Measurements from ENCODE around the gene ATF4.

The ATF4 gene

DNA sequence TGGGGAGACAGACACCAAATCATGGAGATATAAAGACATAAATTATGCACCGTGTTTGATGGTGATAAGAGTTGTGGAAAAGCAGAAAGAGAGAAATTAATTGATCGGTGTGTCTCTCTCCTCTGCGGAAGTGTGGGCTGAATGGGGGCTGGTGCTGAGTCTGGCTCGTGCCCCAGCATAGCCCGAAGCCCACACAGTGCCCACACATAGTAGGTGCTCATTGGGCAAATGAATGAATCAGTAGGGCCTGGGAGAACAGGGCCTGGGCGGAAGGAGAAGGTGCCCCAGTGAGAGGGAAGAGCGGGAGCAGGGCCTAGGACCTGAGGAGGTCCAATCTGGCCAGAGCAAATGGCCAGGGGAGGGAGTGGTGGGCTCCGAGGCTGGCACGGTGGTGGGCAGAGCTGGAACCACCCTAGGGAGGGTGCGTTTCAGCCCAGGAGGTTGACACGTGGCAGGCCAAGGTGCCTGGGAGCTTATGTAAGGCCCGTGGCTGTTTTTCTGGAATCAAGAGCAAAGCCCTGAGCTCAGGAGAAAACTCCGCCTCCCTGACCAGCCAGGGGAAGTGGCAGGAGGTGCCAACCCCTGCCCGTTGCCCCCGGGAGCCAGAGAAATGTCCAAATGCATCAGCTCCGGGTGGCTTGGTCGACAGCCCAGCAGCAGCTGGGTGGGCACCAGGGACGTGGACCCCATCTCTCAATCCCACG is 48.1 kb downstream of the ATF4 start:
- H3K9me2 ChIP-seq (replicated peaks; ENCODE audit: control insufficient read depth, low read length) = no peaks in the 10 kb centered on the region
- H3K4me3 ChIP-seq (ENCODE audit: low read length) = no peak overlapping the region
- H3K27ac ChIP-seq (ENCODE audit: low read depth, low read length) = no peak overlapping the region
- no peaks in the 10 kb centered on the region; the same call in 1 of the 2 replicates for H3K9me3 ChIP-seq (ENCODE audit: control insufficient read depth, insufficient read depth, low read length)
- H3K4me2 ChIP-seq (ENCODE audit: low read length) = no peak overlapping the region
- H3K4me1 ChIP-seq (ENCODE audit: control insufficient read depth, low read length) = peaks cover 10% of the 10 kb centered on the region
- no peaks in the 10 kb centered on the region for H3K27me3 ChIP-seq (ENCODE audit: control insufficient read depth, low read length)
- H3K36me3 ChIP-seq (ENCODE audit: control insufficient read depth, low read length) = no peaks in the 10 kb centered on the region
- TF ChIP-seq, protein P1, sequence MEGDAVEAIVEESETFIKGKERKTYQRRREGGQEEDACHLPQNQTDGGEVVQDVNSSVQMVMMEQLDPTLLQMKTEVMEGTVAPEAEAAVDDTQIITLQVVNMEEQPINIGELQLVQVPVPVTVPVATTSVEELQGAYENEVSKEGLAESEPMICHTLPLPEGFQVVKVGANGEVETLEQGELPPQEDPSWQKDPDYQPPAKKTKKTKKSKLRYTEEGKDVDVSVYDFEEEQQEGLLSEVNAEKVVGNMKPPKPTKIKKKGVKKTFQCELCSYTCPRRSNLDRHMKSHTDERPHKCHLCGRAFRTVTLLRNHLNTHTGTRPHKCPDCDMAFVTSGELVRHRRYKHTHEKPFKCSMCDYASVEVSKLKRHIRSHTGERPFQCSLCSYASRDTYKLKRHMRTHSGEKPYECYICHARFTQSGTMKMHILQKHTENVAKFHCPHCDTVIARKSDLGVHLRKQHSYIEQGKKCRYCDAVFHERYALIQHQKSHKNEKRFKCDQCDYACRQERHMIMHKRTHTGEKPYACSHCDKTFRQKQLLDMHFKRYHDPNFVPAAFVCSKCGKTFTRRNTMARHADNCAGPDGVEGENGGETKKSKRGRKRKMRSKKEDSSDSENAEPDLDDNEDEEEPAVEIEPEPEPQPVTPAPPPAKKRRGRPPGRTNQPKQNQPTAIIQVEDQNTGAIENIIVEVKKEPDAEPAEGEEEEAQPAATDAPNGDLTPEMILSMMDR (IDR thresholded peaks at IDR 0.05; ENCODE audit: low read depth, low read length, poor library complexity, severe bottlenecking) = no peak
- TF ChIP-seq EZH2phosphoT487 (IDR thresholded peaks at IDR 0.05; ENCODE audit: borderline replicate concordance, low read length) = no peak
- H3F3A ChIP-seq (ENCODE audit: control insufficient read depth, insufficient read depth) = no peaks in the 10 kb centered on the region
- no peaks in the 10 kb centered on the region for H3K79me2 ChIP-seq (ENCODE audit: control insufficient read depth, low read length)
- no peaks in the 10 kb centered on the region for H4K20me1 ChIP-seq (ENCODE audit: control insufficient read depth, insufficient read depth, low read depth, low read length)

DNA sequence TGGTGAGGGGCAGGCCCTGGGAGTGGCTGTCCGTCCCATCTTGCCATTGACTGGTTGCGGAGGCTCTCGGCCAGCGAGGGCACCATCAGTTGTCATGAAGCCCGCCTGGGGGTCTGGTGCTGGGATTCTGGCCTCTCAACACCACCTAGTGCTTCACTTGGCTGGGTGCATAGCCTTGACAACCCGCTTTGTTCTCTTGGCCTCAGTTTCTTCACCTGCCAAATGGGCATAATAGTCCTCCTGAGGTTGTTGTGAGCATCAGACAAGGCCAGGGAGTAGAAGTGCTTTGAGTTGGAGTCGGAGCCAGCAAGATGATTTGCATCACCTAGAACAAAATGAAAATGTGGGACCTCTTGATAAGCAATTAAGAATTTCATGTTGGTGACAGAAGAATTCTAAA is 48.7 kb downstream of the ATF4 start:
- Histone ChIP-seq H3K9me3 (ENCODE audit: control insufficient read depth, insufficient read depth, low read length) (no peaks in the 10 kb centered on the region; the same call in 1 of the 2 replicates), H3K79me2 (ENCODE audit: control insufficient read depth, low read length) (no peaks in the 10 kb centered on the region), H3K9me2 (replicated peaks; ENCODE audit: control insufficient read depth, low read length) (no peaks in the 10 kb centered on the region), H3K4me2 (ENCODE audit: low read length) (no peak overlapping the region), H3K36me3 (ENCODE audit: control insufficient read depth, low read length) (no peaks in the 10 kb centered on the region), H3K27me3 (ENCODE audit: control insufficient read depth, low read length) (no peaks in the 10 kb centered on the region), H3K27ac (ENCODE audit: low read depth, low read length) (no peak overlapping the region), H4K20me1 (ENCODE audit: control insufficient read depth, insufficient read depth, low read depth, low read length) (no peaks in the 10 kb centered on the region), H3F3A (ENCODE audit: control insufficient read depth, insufficient read depth) (no peaks in the 10 kb centered on the region), H3K4me3 (ENCODE audit: low read length) (no peak overlapping the region), H3K4me1 (ENCODE audit: control insufficient read depth, low read length) (peaks cover 10% of the 10 kb centered on the region)
- TF ChIP-seq, protein P1 (IDR thresholded peaks at IDR 0.05; ENCODE audit: low read depth, low read length, poor library complexity, severe bottlenecking) = no peak
- no peak for TF ChIP-seq EZH2phosphoT487 (IDR thresholded peaks at IDR 0.05; ENCODE audit: borderline replicate concordance, low read length)

DNA sequence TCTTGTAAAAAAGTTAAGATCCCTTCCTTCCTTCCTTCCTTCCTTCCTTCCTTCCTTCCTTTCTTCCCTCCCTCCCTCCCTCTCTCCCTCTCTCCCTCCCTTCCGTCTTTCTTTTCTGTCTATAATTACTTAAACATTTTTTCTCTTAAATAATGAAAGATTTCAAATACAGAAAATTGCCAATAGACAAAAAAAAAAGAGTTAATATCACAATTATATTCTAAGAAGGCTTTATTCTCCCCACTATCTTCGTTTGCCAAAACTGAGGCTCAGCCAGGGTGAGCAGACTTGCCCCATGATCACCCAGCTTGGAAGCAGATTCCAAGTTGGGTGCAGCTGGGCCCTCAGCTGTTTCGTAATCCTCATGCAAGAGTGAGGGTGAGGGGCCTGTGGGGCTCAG is 49.9 kb downstream of the ATF4 start:
- H3K4me3 ChIP-seq (ENCODE audit: low read length) = no peak overlapping the region
- H3F3A ChIP-seq (ENCODE audit: control insufficient read depth, insufficient read depth) = no peaks in the 10 kb centered on the region
- H3K79me2 ChIP-seq (ENCODE audit: control insufficient read depth, low read length) = no peaks in the 10 kb centered on the region
- H3K4me2 ChIP-seq (ENCODE audit: low read length) = no peak overlapping the region
- H3K27me3 ChIP-seq (ENCODE audit: control insufficient read depth, low read length) = peaks cover 3% of the 10 kb centered on the region; the same call in 1 of the 2 replicates
- no peak overlapping the region for H3K27ac ChIP-seq (ENCODE audit: low read depth, low read length)
- H4K20me1 ChIP-seq (ENCODE audit: control insufficient read depth, insufficient read depth, low read depth, low read length) = no peaks in the 10 kb centered on the region
- no peak for TF ChIP-seq EZH2phosphoT487 (IDR thresholded peaks at IDR 0.05; ENCODE audit: borderline replicate concordance, low read length)
- no peaks in the 10 kb centered on the region for H3K9me3 ChIP-seq (ENCODE audit: control insufficient read depth, insufficient read depth, low read length)
- H3K36me3 ChIP-seq (ENCODE audit: control insufficient read depth, low read length) = no peaks in the 10 kb centered on the region
- no peaks in the 10 kb centered on the region for H3K9me2 ChIP-seq (replicated peaks; ENCODE audit: control insufficient read depth, low read length)
- H3K4me1 ChIP-seq (ENCODE audit: control insufficient read depth, low read length) = peaks cover 10% of the 10 kb centered on the region

DNA sequence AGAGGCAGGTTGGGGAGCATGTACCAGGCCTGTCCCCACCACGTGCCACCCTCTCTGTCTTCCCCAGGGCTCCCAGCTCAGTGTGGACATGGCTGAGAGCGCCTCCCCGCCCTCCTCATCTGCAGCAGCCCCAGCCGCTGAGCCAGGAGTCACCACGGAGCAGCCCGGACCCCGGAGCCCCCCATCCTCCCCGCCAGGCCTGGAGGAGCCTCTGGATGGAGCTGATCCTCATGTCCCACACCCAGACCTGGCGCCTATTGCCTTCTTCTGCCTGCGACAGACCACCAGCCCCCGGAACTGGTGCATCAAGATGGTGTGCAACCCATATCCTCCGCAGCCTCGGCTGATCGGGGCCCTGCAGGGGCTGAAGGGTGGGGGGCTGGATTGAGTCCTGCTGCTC is 50.3 kb downstream of the ATF4 start, which contains the start of gene CACNA1I:
Gene CACNA1I (plus strand): TSS at position 89 of the 400 bp plus-strand sequence. CDS start 0 bp downstream, at position 89.
- Histone ChIP-seq H3K9me2 (replicated peaks; ENCODE audit: control insufficient read depth, low read length) (no peaks in the 10 kb centered on the region), H3K79me2 (ENCODE audit: control insufficient read depth, low read length) (no peaks in the 10 kb centered on the region), H3F3A (ENCODE audit: control insufficient read depth, insufficient read depth) (no peaks in the 10 kb centered on the region), H3K4me1 (ENCODE audit: control insufficient read depth, low read length) (peaks cover 10% of the 10 kb centered on the region), H3K4me2 (ENCODE audit: low read length) (no peak within 1 kb of the TSS), H4K20me1 (ENCODE audit: control insufficient read depth, insufficient read depth, low read depth, low read length) (no peaks in the 10 kb centered on the region), H3K36me3 (ENCODE audit: control insufficient read depth, low read length) (no peaks in the 10 kb centered on the region), H3K27ac (ENCODE audit: low read depth, low read length) (no peak within 1 kb of the TSS), H3K9me3 (ENCODE audit: control insufficient read depth, insufficient read depth, low read length) (no peaks in the 10 kb centered on the region), H3K4me3 (ENCODE audit: low read length) (no peak within 1 kb of the TSS), H3K27me3 (ENCODE audit: control insufficient read depth, low read length) (peaks cover 6% of the 10 kb centered on the region; the same call in 1 of the 2 replicates)
- TF ChIP-seq EZH2phosphoT487 (IDR thresholded peaks at IDR 0.05; ENCODE audit: borderline replicate concordance, low read length) = no peak
- TF ChIP-seq, protein P1 (IDR thresholded peaks at IDR 0.05; ENCODE audit: low read depth, low read length, poor library complexity, severe bottlenecking) = no peak

Measured in DOHH2 (cell line).